CD8-positive, alpha-beta memory T cell (primary cell): Measurements from ENCODE around the gene CXCL16. TPM values are rescaled to one million over a fixed set of nuclear protein-coding genes. Genes with fewer than 3 reads are reported as not detected.
"Not testable (repeated sequence)": the region's sequence is repeated elsewhere in the genome, so short reads cannot be mapped to it uniquely, and the experiment has no call there.

Source experiments
- CTCF ChIA-PET: fragments of 350-600 bp; sonication (Branson Sonifier 250); formaldehyde crosslinking; loops from one replicate; lab custom pipeline; 2021; ENCODE audit warnings: antibody characterized with exemption; lab: Charles Lee
- POLR2A ChIA-PET: fragments of 350-600 bp; sonication (Branson Sonifier 250); formaldehyde crosslinking; loops from one replicate; lab custom pipeline; 2021; ENCODE audit warnings: antibody characterized with exemption; lab: Charles Lee
- DNase-seq, 5 donors: peaks; one replicate each; pipeline versions ENCODE4 v3.0.0 to v3.0.0-alpha.2; 2020 to 2022; ENCODE audit warnings: mixed read lengths in 1 of 5
- H3K27ac ChIP-seq: one replicate; pipeline ENCODE4 v1.7.0; 2013; ENCODE audit warnings: low read depth, mild to moderate bottlenecking, low read length, moderate library complexity
- H3K27me3 ChIP-seq: 2 replicates; pipeline ENCODE4 v1.7.0; 2013; ENCODE audit warnings: low read length, mild to moderate bottlenecking; ENCODE audit not compliant: insufficient read depth, poor library complexity, severe bottlenecking
- H3K36me3 ChIP-seq: 2 replicates; pipeline ENCODE4 v1.7.0; 2013; ENCODE audit warnings: mild to moderate bottlenecking, low read length, moderate library complexity; ENCODE audit not compliant: insufficient read depth
- H3K4me1 ChIP-seq: 2 replicates; pipeline ENCODE4 v1.7.0; 2013; ENCODE audit warnings: mild to moderate bottlenecking, low read length, moderate library complexity; ENCODE audit not compliant: insufficient read depth
- H3K4me3 ChIP-seq: 2 replicates; pipeline ENCODE4 v1.7.0; 2013; ENCODE audit warnings: mild to moderate bottlenecking, low read length
- H3K9me3 ChIP-seq: 2 replicates; pipeline ENCODE4 v1.7.0; 2013; ENCODE audit warnings: mild to moderate bottlenecking, low read length
- H3K27ac Mint-ChIP-seq, 8 donors: one replicate each; pipeline ENCODE4 v1.8.0; 2020 to 2021; ENCODE audit warnings: mixed read lengths in 8 of 8, mild to moderate bottlenecking in 6 of 8, inconsistent platforms in 3 of 8, moderate library complexity in 3 of 8
- H3K27me3 Mint-ChIP-seq, 2 donors: one replicate each; pipeline ENCODE4 v1.8.0; 2020 to 2021; ENCODE audit warnings: mixed read lengths in 2 of 2, mild to moderate bottlenecking in 1 of 2, moderate library complexity in 1 of 2
- H3K36me3 Mint-ChIP-seq, 3 donors: one replicate each; pipeline ENCODE4 v1.8.0; 2020 to 2021; ENCODE audit warnings: mixed read lengths in 3 of 3, inconsistent platforms in 1 of 3, mild to moderate bottlenecking in 1 of 3
- H3K4me1 Mint-ChIP-seq, 3 donors: one replicate each; pipeline ENCODE4 v1.8.0; 2020 to 2021; ENCODE audit warnings: mixed read lengths in 3 of 3, inconsistent platforms in 1 of 3, mild to moderate bottlenecking in 1 of 3
- H3K4me3 Mint-ChIP-seq, 7 donors: one replicate each; pipeline ENCODE4 v1.8.0; 2020 to 2021; ENCODE audit warnings: mixed read lengths in 7 of 7, mild to moderate bottlenecking in 6 of 7, moderate library complexity in 4 of 7, inconsistent platforms in 2 of 7
- H3K9me3 Mint-ChIP-seq, 5 donors: one replicate each; pipeline ENCODE4 v1.8.0; 2020 to 2022; ENCODE audit warnings: mixed read lengths in 5 of 5, mild to moderate bottlenecking in 3 of 5, moderate library complexity in 2 of 5, inconsistent platforms in 1 of 5
- polyA plus RNA-seq: library from polyadenylated mRNA; unstranded; fragments of 300-500 nt; fragmentation: Illumina TruSeq; gene quantifications from one replicate; pipeline ENCODE4 v1.2.3, GENCODE V29; 2021
- total RNA-seq, 2 experiments: library from RNA; stranded (reverse); gene quantifications; one replicate each; pipeline ENCODE4 v1.2.3, GENCODE V29; 2021

The CXCL16 gene
- total and polyA plus RNA-seq, 3 experiments from 2014 or later: 2.4 to 3.0 (median 2.8) TPM

GRCh38 chr17:4710693-4711634 lies 28.8 kb downstream of the CXCL16 start:
- peaks cover 48% of the 10 kb centered on the region for H3K4me1 ChIP-seq
- H3K36me3 Mint-ChIP-seq: peaks cover 2 to 27% (median 4%) of the 10 kb centered on the region in 3 donors
- H3K27me3 Mint-ChIP-seq: peaks cover 0 to 2% of the 10 kb centered on the region in 2 donors
- peak overlapping the region; percentile 78 to 99 (median 98) for H3K4me3 Mint-ChIP-seq
- peak overlapping the region; percentile 68 to 98 (median 94) for H3K27ac Mint-ChIP-seq
- peaks cover 2% of the 10 kb centered on the region for H3K36me3 ChIP-seq
- no peaks in the 10 kb centered on the region for H3K27me3 ChIP-seq
- ChIA-PET POLR2A (interaction anchor here (0.6 to 2.8 kb wide), 11 partner anchors 11 to 189 kb away, joined by 3 to 24 read pairs (median 4); partner anchors contain the start of genes GLTPD2, MED11 and PLD2), CTCF (interaction anchor here (0.8 to 5.2 kb wide), 21 partner anchors 10 to 260 kb away, joined by 3 to 52 read pairs (median 5); partner anchors contain the start of genes C17orf107, CXCL16, GLTPD2 and MED11)
- DNase-seq: peak in 4 of 5 donors; percentile 18 to 73 (median 54)
- H3K9me3 ChIP-seq: no peaks in the 10 kb centered on the region
- H3K27ac ChIP-seq: peak overlapping the region; percentile 77
- peaks cover 50 to 60% (median 55%) of the 10 kb centered on the region in 3 donors for H3K4me1 Mint-ChIP-seq
- H3K9me3 Mint-ChIP-seq: no peaks in the 10 kb centered on the region
- H3K4me3 ChIP-seq: peak overlapping the region; percentile 86

- peaks cover 0 to 2% of the 10 kb centered on the region in 2 donors for H3K27me3 Mint-ChIP-seq
- H3K4me3 ChIP-seq: peak within 1 kb of the TSS; percentile 86
- DNase-seq: peak; percentile 99 to 100 (median 99)
- ChIA-PET POLR2A (interaction anchor here (0.6 to 2.8 kb wide), 16 partner anchors 12 to 238 kb away, joined by 3 to 24 read pairs (median 4); partner anchors contain the start of genes GLTPD2, MED11, PLD2 and PSMB6), CTCF (interaction anchor here (0.7 to 5.2 kb wide), 22 partner anchors 9 to 278 kb away, joined by 3 to 52 read pairs (median 5); partner anchors contain the start of genes C17orf107, CAMTA2, CXCL16 and GLTPD2)
- H3K36me3 ChIP-seq: no peaks in the 10 kb centered on the region
- H3K4me1 Mint-ChIP-seq: peaks cover 42 to 56% (median 51%) of the 10 kb centered on the region in 3 donors
- peak within 1 kb of the TSS; percentile 68 to 98 (median 94) for H3K27ac Mint-ChIP-seq
- peaks cover 0 to 18% (median 0%) of the 10 kb centered on the region in 3 donors for H3K36me3 Mint-ChIP-seq
- no peaks in the 10 kb centered on the region for H3K27me3 ChIP-seq
- H3K4me1 ChIP-seq: peaks cover 40% of the 10 kb centered on the region
- no peaks in the 10 kb centered on the region for H3K9me3 ChIP-seq
- H3K9me3 Mint-ChIP-seq: no peaks in the 10 kb centered on the region
- peak within 1 kb of the TSS; percentile 77 for H3K27ac ChIP-seq
- peak within 1 kb of the TSS; percentile 78 to 99 (median 98) for H3K4me3 Mint-ChIP-seq
Measured at GRCh38 chr17:4709794-4710692, 29.7 kb downstream of the CXCL16 start, which contains the start of gene ARRB2. ARRB2 (plus strand) TSS chr17:4710632; CDS start chr17:4710722, 90 bp downstream.

GRCh38 chr17:4708436-4708835 lies 31.3 kb downstream of the CXCL16 start:
- Mint-ChIP-seq H3K36me3 (peaks cover 0 to 18% (median 0%) of the 10 kb centered on the region in 3 donors), H3K4me1 (peaks cover 38 to 58% (median 47%) of the 10 kb centered on the region in 3 donors), H3K27ac (peak overlapping the region in 6 of 8 donors; percentile 36 to 95 (median 72)), H3K9me3 (no peaks in the 10 kb centered on the region), H3K4me3 (peak overlapping the region in 5 of 7 donors; percentile 35 to 85 (median 56)), H3K27me3 (peaks cover 0 to 2% of the 10 kb centered on the region in 2 donors)
- Histone ChIP-seq H3K27me3 (no peaks in the 10 kb centered on the region), H3K4me1 (peaks cover 31% of the 10 kb centered on the region), H3K9me3 (no peaks in the 10 kb centered on the region), H3K36me3 (no peaks in the 10 kb centered on the region), H3K4me3 (no peak overlapping the region), H3K27ac (no peak overlapping the region)
- CTCF ChIA-PET: interaction anchor here (1.1 to 5.2 kb wide), 10 partner anchors 23 to 194 kb away, joined by 3 to 52 read pairs (median 8); partner anchors contain the start of genes CHRNE, CXCL16, GLTPD2 and VMO1
- peak in 4 of 5 donors; percentile 38 to 78 (median 62) for DNase-seq
- POLR2A ChIA-PET: interaction anchor here (1.2 kb wide), 1 partner anchor 191 kb away, joined by 3 read pairs; the partner anchor contains the start of gene C17orf107

GRCh38 chr17:4706121-4706520 lies 33.6 kb downstream of the CXCL16 start:
- CTCF ChIA-PET: interaction anchor here (0.9 to 1.1 kb wide), 2 partner anchors 26 to 197 kb away, joined by 3 to 4 read pairs; partner anchors contain the start of gene CHRNE
- peaks cover 39 to 60% (median 53%) of the 10 kb centered on the region in 3 donors for H3K4me1 Mint-ChIP-seq

GRCh38 chr17:4704991-4705390 lies 34.7 kb downstream of the CXCL16 start:
- DNase-seq: no peak
- CTCF ChIA-PET: interaction anchor here (4.5 kb wide), 1 partner anchor 85 kb away, joined by 16 read pairs; no protein-coding TSS in a partner anchor
- no peaks in the 10 kb centered on the region for H3K9me3 Mint-ChIP-seq
- Histone ChIP-seq H3K27ac (no peak overlapping the region), H3K36me3 (no peaks in the 10 kb centered on the region), H3K4me3 (peak overlapping the region; percentile 80), H3K27me3 (no peaks in the 10 kb centered on the region), H3K9me3 (no peaks in the 10 kb centered on the region), H3K4me1 (peaks cover 31% of the 10 kb centered on the region)
- peak overlapping the region; percentile 73 to 97 (median 94) for H3K27ac Mint-ChIP-seq
- H3K27me3 Mint-ChIP-seq: peaks cover 0 to 5% of the 10 kb centered on the region in 2 donors
- POLR2A ChIA-PET: interaction anchor here (0.7 to 2.1 kb wide), 2 partner anchors 27 to 235 kb away, joined by 5 to 9 read pairs; partner anchors contain the start of genes RNF167 and SLC25A11
- peaks cover 0 to 4% (median 0%) of the 10 kb centered on the region in 3 donors for H3K36me3 Mint-ChIP-seq
- H3K4me3 Mint-ChIP-seq: peak overlapping the region; percentile 81 to 95 (median 91)
- H3K4me1 Mint-ChIP-seq: peaks cover 41 to 62% (median 56%) of the 10 kb centered on the region in 3 donors

More at GRCh38 chr17:4706121-4706520, 33.6 kb downstream of the CXCL16 start:
- H3K4me1 ChIP-seq: peaks cover 31% of the 10 kb centered on the region
- Mint-ChIP-seq H3K27me3 (peaks cover 0 to 5% of the 10 kb centered on the region in 2 donors), H3K9me3 (no peaks in the 10 kb centered on the region), H3K36me3 (peaks cover 0 to 9% (median 0%) of the 10 kb centered on the region in 3 donors), H3K4me3 (peak overlapping the region; percentile 15 to 81 (median 59)), H3K27ac (peak overlapping the region in 3 of 8 donors; percentile 34 to 89 (median 74))
- DNase-seq: no peak
- H3K9me3 ChIP-seq: no peaks in the 10 kb centered on the region
- H3K36me3 ChIP-seq: no peaks in the 10 kb centered on the region
- no peak overlapping the region for H3K27ac ChIP-seq
- POLR2A ChIA-PET: no interaction called here
- H3K4me3 ChIP-seq: no peak overlapping the region
- no peaks in the 10 kb centered on the region for H3K27me3 ChIP-seq

- Mint-ChIP-seq H3K4me3 (peak overlapping the region; percentile 81 to 95 (median 91)), H3K27ac (peak overlapping the region; percentile 89 to 98 (median 94)), H3K4me1 (peaks cover 37 to 57% (median 52%) of the 10 kb centered on the region in 3 donors)
- not testable (repeated sequence) for H3K27me3 ChIP-seq, H3K36me3 ChIP-seq, DNase-seq, H3K9me3 Mint-ChIP-seq, H3K27me3 Mint-ChIP-seq, H3K9me3 ChIP-seq, H3K36me3 Mint-ChIP-seq
- CTCF ChIA-PET: interaction anchor here (4.5 kb wide), 1 partner anchor 85 kb away, joined by 16 read pairs; no protein-coding TSS in a partner anchor
- POLR2A ChIA-PET: interaction anchor here (0.7 to 2.1 kb wide), 2 partner anchors 27 to 235 kb away, joined by 5 to 9 read pairs; partner anchors contain the start of genes RNF167 and SLC25A11
- H3K4me1 ChIP-seq: peaks cover 28% of the 10 kb centered on the region
- H3K27ac ChIP-seq: peak overlapping the region; percentile 86
- H3K4me3 ChIP-seq: peak overlapping the region; percentile 80
Measured at GRCh38 chr17:4704574-4704907, 35.2 kb downstream of the CXCL16 start.
